DND-41 (cell line): ENCODE data around the gene NPNT.

Experiments
- ATAC-seq: fragments of 200-7000 bp; cut with Tn5 transposase; 3 replicates; pipeline ENCODE4 v1.9.1; 2021; ENCODE audit warnings: low read depth; ENCODE audit not compliant: insufficient read depth
- DNase-seq: peaks from one replicate; pipeline ENCODE4 v3.0.0-alpha.2; 2020
- H2AFZ ChIP-seq: 2 replicates; pipeline ENCODE4 v1.6.0; 2012; ENCODE audit warnings: low read depth, low read length
- H3K27ac ChIP-seq: 2 replicates; pipeline ENCODE4 v1.5.1; 2012; ENCODE audit warnings: low read length, inconsistent platforms
- H3K27me3 ChIP-seq: fragments of 200-600 bp; sonication (generic); 2 replicates; pipeline ENCODE4 v1.6.0; 2012; ENCODE audit warnings: low read length, mild to moderate bottlenecking, inconsistent platforms; ENCODE audit not compliant: insufficient read depth, poor library complexity
- H3K36me3 ChIP-seq: 2 replicates; pipeline ENCODE4 v1.5.1; 2012; ENCODE audit warnings: low read length, inconsistent platforms; ENCODE audit not compliant: insufficient read depth
- H3K4me1 ChIP-seq: 2 replicates; pipeline ENCODE4 v1.5.1; 2012; ENCODE audit warnings: mild to moderate bottlenecking, low read length; ENCODE audit not compliant: insufficient read depth
- H3K4me2 ChIP-seq: 2 replicates; pipeline ENCODE4 v1.6.0; 2012; ENCODE audit warnings: mild to moderate bottlenecking, moderate library complexity, low read length, inconsistent platforms; ENCODE audit not compliant: insufficient read depth
- H3K4me3 ChIP-seq, 2 experiments: fragments of 200-600 bp in 1 of 2; shearing (Covaris generic) in 1 of 2; 2 replicates each; pipeline ENCODE4 v1.5.1; 2012 to 2016; ENCODE audit warnings: inconsistent platforms in 2 of 2, low read length in 2 of 2, mild to moderate bottlenecking in 2 of 2, low read depth in 1 of 2, moderate library complexity in 1 of 2
- H3K79me2 ChIP-seq: 2 replicates; pipeline ENCODE4 v1.6.0; 2012; ENCODE audit warnings: low read length, inconsistent platforms; ENCODE audit not compliant: insufficient read depth
- H3K9ac ChIP-seq: 2 replicates; pipeline ENCODE4 v1.6.0; 2012; ENCODE audit warnings: low read depth, mild to moderate bottlenecking, inconsistent platforms, low read length, moderate library complexity
- H3K9me3 ChIP-seq: 2 replicates; pipeline ENCODE4 v1.5.1; 2012; ENCODE audit warnings: low read length, moderate library complexity, mild to moderate bottlenecking, inconsistent platforms; ENCODE audit not compliant: insufficient read depth, severe bottlenecking
- H4K20me1 ChIP-seq: 2 replicates; pipeline ENCODE4 v1.6.0; 2012; ENCODE audit warnings: low read length; ENCODE audit not compliant: insufficient read depth
- CTCF ChIP-seq: IDR thresholded peaks from 2 replicates; pipeline ENCODE4 v1.5.1; 2012; ENCODE audit warnings: borderline replicate concordance, low read length, moderate library complexity, mild to moderate bottlenecking; ENCODE audit not compliant: poor library complexity, severe bottlenecking; ENCODE audit errors: extremely low read depth
- EZH2 ChIP-seq: IDR thresholded peaks from 3 replicates; pipeline ENCODE4 v1.6.1; 2012; ENCODE audit warnings: borderline replicate concordance, low read depth, mild to moderate bottlenecking, moderate library complexity, low read length, inconsistent platforms; ENCODE audit not compliant: severe bottlenecking

The NPNT gene

GRCh38 chr4:105900541-105900940 lies 5.3 kb downstream of the NPNT start:
- Histone ChIP-seq H4K20me1 (no peaks in the 10 kb centered on the region), H3K4me3 (no peak overlapping the region), H3K36me3 (no peaks in the 10 kb centered on the region), H3K9ac (no peak overlapping the region), H2AFZ (no peak overlapping the region), H3K4me1 (no peaks in the 10 kb centered on the region), H3K27me3 (no peaks in the 10 kb centered on the region), H3K9me3 (no peaks in the 10 kb centered on the region), H3K4me2 (no peak overlapping the region), H3K79me2 (no peaks in the 10 kb centered on the region), H3K27ac (no peak overlapping the region)
- ATAC-seq (no peak), DNase-seq (no peak)
- TF ChIP-seq EZH2 (no peak), CTCF (no peak)

GRCh38 chr4:105902550-105903262 lies 7.4 kb downstream of the NPNT start:
- no peaks in the 10 kb centered on the region for H4K20me1 ChIP-seq
- H3K4me2 ChIP-seq: no peak overlapping the region
- no peaks in the 10 kb centered on the region for H3K27me3 ChIP-seq
- H3K4me1 ChIP-seq: no peaks in the 10 kb centered on the region
- H3K36me3 ChIP-seq: no peaks in the 10 kb centered on the region
- H3K9ac ChIP-seq: no peak overlapping the region
- DNase-seq (no peak), ATAC-seq (no peak)
- H3K79me2 ChIP-seq: no peaks in the 10 kb centered on the region
- TF ChIP-seq CTCF (no peak), EZH2 (no peak)
- no peak overlapping the region for H3K27ac ChIP-seq
- H3K4me3 ChIP-seq: no peak overlapping the region
- no peak overlapping the region for H2AFZ ChIP-seq
- H3K9me3 ChIP-seq: no peaks in the 10 kb centered on the region

- Histone ChIP-seq H2AFZ (no peak overlapping the region), H3K36me3 (no peaks in the 10 kb centered on the region), H3K4me1 (no peaks in the 10 kb centered on the region), H3K9me3 (no peaks in the 10 kb centered on the region), H3K27ac (no peak overlapping the region), H4K20me1 (no peaks in the 10 kb centered on the region), H3K79me2 (no peaks in the 10 kb centered on the region), H3K4me3 (no peak overlapping the region), H3K27me3 (no peaks in the 10 kb centered on the region), H3K4me2 (no peak overlapping the region), H3K9ac (no peak overlapping the region)
- TF ChIP-seq CTCF (no peak), EZH2 (no peak)
- ATAC-seq (no peak), DNase-seq (no peak)
Observed at GRCh38 chr4:105909787-105910281, 14.6 kb downstream of the NPNT start.
